NOMO-1 treated with dmso at 0.1 percent for 144 hours (cell line): Measurements from ENCODE around the gene DNM3.

Experiments
- DNase-seq: peaks from one replicate; lab custom pipeline; 2025; ENCODE audit not compliant: unreplicated experiment; lab: John Stamatoyannopoulos, UW

Gene DNM3

DNA sequence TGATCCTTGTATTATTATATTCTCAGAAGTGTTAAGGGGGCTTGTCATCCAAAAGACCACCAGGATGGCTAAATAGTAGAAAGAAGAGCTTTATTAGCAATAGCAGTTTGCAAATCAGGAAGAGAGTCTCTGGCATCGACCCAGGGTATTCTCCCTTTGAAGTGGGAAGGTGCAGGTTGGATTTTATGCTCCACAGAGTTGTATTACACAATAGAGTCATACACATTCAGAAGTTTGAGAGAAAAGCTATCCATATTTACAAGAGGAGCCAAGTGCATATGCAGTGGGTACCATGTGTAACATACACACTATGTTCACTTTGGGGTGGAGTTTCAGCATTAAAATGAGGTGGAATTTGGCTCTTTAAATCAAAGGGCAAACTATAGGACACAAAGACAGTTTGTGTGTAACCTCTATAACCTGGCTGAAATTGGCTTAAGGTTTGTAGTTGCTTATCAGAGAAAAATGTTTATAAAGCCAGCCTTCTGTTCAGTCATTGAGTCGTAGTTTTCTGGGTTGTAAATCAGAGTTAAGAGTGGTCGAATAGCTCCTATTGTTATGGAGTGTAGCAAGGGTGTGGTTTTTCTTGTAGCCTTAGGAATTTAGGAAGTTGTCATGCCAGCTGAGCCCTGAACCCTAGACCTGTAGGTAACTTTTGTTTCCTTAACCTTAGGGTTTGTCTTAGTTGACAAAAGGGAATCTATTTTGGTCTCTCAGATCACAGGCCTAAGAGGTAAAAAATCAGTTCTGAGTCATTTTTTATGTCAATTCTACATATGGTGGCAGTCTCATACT, 125.3 kb downstream of the DNM3 start:
- no peak for DNase-seq

DNA sequence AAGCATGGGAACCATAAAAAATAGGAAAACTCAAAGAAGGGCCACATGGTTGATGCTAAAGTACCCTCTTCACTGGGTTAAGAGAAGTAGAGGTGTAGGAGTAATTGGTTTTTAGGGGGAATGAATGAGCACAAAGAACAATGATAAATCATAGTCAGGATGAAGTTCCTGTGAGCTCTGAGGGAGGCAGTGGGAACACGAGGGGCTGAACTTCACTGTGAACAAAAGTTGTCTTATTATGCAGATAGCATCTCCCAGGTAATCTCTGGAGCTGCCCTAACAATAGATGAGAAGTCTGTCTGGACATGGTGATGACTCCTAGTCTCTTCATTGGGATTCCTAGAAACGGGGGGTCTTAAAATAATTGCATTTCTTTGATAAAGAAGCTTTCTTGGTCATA, 127.9 kb downstream of the DNM3 start:
- no peak for DNase-seq

DNA sequence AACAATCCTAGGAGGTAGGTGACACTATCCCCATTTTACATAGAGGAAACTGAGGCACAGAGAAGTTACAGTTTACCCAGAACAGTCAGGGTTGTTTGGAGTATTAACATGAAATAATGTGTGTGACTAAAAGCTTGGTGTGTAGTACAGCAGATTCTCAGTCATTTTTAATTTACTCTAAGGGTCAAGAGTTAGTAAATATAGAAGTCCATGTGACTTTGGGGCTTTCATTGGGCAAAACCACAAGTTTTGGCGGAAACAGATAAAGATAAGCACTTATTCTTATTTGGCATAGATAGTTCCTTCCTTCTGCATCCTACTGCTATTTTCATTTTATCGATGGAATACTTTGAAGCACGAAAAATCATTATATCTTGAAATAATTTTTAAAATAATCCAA, 128.5 kb downstream of the DNM3 start:
- DNase-seq = no peak

DNA sequence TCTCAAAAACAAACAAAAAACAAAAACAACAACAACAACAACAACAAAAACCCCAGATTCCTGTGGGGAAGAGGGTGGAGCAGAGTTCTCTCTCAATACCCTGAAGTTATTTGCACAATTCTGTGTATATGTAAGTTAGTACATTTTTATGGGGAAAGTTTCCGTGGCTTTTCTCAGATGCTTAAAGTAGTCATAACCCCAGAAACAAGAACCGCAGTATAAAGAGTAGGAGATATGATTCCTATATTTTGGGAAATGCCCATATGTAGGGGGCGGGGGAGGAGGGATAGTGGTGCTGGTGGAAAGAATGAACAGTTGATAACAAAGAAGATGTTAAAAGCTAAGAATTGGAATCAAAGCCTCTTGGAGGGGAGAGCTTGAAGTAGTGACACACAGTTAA, 131.5 kb downstream of the DNM3 start:
- DNase-seq = no peak

DNA sequence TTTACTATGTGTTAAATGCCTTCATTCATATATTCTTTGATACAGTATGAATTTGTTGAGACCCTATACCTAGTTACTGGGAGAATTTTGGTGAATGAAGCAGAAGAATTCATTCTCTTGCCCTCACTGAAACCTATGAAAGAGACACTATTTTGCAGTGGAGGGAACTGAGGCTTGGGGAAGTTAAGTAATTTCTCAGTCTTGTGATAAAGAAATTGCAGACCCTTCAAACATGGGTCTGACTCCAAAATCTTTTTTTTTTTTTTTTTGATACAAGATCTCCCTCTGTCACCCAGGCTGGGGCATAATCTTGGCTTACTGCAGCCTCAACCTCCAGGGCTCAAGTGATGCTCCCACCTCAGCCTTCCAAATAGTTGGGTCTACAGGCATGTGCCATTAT, 132.1 kb downstream of the DNM3 start:
- DNase-seq = no peak

DNA sequence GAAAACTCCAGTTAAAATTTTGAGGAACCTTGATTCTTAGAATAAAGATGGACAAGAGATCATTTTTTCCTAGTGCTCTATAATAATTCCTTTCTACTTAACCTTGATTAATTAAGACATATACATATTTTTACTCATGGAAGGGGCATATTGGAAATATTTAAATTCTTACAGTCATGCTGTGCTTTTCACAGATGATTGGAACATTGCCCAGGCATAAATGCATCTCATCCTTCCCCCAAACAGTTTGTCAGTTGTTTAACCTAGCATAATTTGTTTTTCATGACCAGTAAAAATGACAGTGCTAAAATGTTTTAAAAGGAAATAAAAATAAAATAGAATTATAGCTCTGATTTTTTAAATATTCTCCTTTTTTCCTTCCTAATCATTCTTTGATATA, 140.0 kb downstream of the DNM3 start:
- DNase-seq = no peak

DNA sequence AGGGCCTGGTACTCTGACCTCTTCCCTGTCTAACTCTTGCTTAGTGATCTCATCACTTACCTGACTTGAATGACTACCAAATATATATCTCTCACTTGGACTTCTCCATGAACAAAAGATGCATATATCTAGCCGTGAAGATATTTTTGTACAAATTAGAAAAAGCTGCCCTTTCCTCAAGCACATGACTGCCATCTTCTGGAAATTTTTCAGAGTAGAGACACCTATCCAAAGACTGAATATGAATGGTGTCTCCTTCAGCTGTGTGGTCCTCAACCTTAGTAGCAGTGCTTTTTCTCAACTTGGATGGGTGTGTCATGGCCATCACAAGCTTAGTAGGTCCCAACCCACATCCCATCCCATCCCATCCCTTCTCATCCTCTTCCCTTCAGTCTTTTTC, 142.3 kb downstream of the DNM3 start:
- no peak for DNase-seq

DNA sequence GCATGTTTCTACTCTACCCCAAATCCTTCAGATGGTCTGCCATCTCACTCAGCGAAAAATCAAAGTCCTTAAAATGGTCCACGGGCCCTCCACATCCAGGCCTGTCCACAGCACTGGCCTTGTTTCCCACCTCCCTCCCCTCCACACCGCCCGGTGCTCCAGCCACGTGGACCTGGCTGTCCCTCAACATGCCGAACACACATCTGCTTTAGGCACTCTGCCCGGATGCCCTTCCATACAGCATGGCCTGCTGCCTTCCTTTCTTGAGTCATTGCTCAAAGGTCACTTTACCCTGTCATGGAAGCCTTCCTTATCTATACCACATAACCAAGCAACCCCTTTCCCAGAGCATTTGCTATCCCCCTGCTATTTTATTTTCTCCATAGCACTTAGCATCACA, 143.0 kb downstream of the DNM3 start:
- DNase-seq = no peak

DNA sequence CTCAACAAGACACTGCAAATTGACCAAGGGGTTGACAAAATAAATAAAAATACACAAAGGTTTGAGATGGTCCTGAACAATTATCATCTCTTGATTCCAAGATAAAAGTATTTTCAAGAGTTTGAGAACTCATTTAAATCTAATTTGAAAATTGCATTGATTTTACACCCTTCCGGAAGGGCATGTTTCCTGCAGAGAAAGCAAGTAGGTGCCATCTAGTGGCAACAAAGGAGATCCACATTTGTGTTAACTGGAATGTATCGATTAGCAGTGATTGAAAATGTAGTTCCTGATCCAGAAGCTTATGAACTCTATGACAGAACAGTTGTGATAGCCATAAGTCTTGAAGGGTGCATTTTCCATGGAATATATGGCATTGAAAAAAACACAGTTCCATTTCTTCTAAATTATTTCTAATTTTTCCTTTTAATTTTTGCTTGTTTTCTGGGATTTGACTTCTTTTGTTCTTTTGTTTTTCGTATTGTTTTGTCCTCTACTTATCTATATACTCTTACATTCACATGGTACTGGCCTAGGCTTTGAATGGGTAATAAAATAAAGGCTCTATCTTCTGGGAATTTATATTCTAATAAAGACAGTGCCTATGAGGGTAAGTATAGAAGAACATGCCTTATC, 143.7 kb downstream of the DNM3 start:
- no peak for DNase-seq

DNA sequence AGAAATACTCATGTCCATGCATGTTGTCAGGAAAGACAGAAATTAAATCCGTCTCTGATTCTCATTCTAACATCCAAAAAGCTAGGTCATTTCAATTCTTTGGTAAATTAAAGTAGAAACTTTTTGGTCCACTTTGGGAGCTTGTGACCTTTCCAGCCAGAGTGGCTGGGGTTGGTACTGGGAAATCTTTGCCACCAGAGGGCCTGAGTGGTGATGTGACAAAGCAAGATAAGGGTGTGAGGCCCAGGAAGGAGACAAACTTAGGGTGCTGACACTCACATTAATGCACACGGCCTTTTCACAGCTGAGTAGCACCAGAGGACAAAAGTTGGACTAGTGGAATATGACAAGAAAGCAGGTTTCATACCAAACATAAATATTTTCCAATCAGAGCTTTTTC, 144.3 kb downstream of the DNM3 start:
- DNase-seq = no peak

DNA sequence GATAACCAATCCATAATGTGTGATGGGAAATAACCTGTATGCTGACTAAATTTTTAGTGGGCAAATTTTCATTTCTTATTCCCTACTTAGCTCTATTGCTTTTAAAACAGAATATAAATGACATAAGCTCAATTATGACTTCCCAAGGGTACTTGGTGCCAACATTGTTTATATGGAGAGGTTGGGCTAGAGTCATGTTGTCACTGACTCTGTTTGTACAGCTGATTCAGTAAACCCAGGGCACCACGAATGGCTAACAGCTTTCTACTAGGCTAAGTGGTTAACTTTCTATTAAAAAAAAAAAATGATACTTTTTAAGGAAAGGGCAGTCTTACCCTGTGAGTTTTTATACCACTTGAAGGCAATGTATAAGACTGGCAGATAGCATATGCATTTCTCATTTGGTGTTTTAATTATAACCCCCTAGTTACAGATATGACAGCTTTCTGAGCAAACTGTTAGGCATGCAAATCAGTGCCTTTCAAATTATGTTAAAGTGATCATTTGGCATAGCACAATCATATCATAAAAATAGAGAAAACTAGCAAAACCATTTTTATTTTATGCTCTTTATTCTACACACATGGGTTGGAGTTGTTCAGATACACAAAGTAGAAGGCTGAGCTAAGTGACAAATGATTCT, 147.1 kb downstream of the DNM3 start:
- no peak for DNase-seq

DNA sequence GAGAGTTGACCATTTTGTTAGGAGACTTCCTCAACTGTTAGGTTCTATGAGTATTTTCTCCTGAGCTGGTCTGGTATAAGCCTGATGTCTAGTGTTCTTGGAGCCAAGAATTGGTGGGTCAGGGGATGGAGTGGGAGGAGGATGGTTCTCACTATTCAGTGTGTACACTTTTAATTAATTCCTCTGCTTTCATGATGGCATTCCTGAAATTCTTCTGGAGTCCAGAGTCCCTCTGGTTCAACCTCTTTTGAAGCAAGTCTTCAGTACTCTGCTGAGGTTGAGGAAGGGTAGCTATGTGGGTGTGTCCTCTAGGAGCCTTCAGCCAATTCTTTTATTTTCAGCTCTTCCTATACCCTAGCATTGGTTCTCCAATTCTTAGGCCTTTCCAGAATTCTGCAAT, 149.1 kb downstream of the DNM3 start:
- no peak for DNase-seq

DNA sequence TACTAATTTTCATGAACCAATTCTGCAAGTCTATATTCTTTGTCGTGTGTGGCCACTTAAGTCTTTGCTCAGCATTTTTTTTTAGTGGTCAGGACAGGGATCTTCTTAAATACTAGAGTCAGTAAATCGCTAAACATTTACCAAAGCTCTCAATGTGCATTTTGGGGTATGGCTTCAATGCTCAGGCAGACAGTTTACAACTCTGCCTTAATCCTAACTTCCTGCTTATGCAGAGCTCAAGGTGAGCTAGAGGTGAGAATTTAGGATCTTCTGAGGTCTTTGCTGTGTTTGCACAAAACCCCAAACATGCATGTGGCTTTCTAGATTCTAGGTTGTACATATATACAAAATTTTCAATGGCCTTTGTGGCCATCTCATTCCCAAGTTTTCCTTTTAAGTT, 153.0 kb downstream of the DNM3 start:
- DNase-seq = no peak

DNA sequence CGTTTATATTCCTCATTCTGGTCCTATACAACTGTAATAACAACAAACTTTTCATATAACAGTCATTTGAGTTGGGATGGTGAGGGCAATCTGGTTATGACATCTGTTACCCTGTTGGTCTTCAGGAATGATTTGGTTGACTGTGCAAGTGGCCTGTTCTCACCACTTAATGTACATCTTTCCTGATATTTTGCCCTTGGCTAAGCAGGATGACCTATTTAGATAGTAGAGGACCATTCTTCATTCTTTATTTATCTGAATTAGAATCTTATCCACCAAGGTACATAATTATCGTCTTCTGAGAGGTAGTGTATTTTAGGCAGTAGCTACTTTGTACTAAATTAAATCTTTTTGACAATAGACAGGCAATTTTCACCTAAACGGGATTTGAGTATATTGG, 154.3 kb downstream of the DNM3 start:
- no peak for DNase-seq

DNA sequence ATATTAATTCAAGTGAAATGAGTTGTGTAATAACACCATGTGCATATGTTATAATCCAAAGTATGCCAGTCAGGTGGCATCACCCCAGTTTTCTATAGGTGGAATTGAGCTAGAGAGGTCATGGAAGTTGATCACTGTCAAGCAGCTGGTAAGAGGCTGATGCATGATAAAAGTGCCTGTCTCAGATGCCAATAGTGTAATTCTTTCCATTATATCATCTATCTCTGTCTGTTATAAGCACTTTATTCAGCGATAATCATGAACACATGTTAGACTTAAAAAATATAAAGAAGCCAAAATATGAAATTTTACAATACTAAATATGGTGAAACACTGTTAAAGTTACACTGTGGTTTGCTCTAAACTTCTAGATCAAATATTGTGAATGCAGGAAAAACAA, 156.6 kb downstream of the DNM3 start:
- DNase-seq = no peak

DNA sequence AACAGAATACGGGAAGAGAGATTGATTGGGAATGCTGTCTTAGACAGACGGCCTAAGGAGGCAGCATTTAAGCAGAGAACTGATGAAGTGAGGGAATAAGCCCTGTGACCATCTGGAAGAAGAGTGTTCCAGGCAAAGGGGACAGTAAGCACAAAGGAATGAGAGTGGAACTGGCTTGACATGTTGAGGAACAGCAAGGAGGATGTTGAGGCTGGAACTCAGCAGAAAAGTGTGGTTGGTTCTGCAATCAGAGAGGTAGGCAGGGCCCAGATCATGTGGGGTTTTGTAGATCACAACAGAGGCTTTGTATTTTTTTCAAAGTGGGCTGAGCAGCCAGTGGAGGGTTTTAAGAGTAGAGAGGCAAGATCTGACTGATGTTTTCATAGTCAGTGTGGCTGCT, 157.4 kb downstream of the DNM3 start:
- no peak for DNase-seq

DNA sequence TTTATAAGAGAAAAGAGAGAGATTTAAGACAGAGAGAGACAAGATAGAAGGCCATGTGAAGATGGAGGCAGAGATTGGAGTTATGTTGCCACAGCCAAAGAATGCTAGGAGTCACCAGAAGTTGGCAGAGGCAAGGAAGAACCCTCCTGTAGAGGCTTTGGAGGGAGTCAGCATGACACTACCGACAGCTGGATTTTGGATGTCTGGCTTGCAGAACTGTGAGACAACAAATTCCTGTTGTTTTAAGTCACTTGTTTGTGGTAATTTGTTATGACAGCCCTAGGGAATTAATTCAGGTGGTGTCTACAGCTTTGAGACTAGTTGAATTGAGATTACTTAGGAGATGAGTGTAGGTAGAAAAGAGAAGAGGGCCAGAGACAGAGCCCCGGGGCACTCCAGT, 158.5 kb downstream of the DNM3 start:
- DNase-seq = no peak

DNA sequence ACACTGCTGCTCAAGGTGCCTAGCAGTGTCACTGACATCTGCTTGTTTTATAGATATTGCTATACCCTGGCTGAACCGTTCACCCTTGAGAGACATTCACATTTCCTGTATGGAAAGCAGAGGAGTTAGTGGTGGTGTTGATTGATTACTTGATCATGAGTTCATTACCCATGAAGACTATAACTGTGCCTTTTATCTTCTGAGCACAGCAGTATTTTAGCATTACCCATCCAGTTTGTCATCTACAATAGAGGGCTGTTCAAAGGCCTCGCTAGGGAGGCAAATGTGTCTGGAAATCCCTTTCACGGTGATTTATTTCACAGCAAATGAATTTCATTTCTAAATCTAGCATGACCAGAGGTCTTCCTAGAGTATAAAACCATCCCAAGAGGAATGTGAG, 160.0 kb downstream of the DNM3 start:
- DNase-seq = no peak

DNA sequence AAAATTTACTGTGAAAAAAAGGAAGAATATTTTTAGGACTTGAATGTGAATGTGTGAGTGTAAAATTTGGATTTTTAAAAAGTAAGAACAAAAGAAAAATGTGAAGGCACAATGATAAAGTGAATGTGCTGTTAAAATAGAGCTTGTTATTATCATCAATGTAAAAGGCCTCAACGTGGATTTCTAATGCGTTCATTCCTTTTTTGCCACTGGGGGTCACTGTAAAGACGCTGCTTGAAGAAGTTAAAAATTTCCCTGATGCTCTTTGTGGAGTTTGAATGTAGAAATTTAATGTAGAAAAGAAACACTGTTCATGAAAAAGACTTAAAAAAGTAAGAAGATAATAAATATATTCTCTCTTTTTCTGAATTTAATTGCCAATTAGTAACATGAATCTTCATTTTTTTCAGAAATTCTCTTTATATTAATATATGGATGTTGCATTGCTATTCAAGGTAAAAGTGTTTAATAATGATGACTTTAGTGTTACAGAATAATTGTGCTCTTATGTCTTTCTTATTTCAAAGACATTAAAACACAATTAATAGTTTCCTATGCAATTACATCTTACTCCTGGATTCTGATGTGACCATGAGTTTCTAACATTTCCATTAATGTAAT, 161.5 kb downstream of the DNM3 start:
- DNase-seq = peak; percentile 26

DNA sequence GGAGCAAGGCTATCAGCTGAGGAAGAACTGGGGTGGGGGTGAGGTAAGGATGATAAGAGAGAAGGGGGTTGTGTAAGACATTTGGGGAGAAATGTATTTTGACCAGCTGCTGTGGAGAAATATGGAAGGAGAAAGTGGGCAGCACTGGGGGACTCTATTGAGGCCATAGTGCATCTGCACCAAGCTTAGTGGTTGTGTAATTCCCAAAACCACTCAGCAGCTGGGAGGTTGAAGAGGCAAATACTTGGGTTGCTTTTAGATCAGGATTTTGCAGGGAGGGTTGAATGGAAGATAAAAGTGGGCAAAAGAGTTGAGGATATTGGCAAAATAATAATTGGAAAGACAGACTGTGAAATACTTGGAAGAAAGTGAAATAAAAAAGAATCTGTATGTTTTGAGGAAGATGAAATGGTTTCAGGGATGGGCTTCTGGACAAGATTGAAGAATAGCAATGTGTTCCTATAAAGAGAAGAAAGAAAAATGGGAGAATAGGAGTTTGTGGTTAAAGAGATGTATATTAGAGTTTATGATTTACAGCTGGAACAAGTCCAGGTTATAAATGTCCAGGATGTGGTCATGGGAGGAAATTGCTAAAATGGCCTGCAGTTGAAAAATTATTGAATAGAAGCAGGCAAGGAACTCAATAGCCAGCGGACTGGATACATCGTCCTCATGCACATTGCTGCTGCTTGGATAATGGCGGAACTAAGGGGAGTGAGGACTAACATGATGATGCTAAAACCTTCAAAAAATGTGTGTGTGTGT, 162.7 kb downstream of the DNM3 start:
- DNase-seq = no peak

DNA sequence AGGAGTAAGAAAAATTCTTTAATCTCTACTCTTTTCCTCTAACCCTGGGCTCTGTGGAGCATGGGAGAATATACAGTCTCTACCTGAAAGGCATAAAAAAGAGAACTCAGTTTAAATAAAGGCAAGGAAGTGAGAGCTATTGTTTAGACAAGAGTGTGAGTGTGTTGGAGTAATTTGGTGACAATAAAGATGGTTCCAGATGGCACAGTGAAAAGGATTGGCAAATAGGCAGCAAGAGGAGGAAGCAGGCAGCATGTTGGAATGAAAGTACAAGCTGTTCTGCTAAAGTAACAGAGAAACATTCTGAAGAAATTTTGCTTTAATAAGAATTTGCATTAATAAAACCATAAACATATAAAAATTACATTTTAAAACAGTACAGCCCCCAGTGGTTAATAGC, 163.4 kb downstream of the DNM3 start:
- DNase-seq = peak; percentile 30
